GM20000 (cell line): ENCODE results near the gene BRI3.

Experiments used
- DNase-seq: peaks from one replicate; pipeline ENCODE4 v3.0.0; 2012; ENCODE audit warnings: low spot score
- TF ChIP-seq, protein P1 (sequence below): IDR thresholded peaks from 2 replicates; pipeline ENCODE4 v1.5.1; 2012; ENCODE audit warnings: mild to moderate bottlenecking, control low read depth; ENCODE audit errors: extremely low read depth, missing control alignments

BRI3 gene

DNA sequence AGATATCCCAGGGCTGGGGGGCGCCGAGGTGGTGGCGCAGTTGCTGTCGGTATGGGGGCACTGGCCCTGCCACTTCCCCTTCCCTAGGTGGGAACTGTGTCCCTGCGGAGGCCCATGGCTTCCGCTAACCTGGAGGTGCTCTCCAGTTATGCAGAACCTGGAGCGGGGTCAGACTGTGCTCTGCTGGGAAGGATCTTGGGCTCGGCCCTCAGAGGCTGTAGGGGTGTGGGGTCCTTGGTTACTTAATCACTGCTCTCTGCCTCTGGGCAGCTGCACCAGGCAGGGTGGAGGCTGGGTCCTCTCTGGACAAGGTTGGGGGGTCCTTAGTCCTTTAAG is 2.4 kb downstream of the BRI3 start:
- DNase-seq, result no peak
- TF ChIP-seq, protein P1, sequence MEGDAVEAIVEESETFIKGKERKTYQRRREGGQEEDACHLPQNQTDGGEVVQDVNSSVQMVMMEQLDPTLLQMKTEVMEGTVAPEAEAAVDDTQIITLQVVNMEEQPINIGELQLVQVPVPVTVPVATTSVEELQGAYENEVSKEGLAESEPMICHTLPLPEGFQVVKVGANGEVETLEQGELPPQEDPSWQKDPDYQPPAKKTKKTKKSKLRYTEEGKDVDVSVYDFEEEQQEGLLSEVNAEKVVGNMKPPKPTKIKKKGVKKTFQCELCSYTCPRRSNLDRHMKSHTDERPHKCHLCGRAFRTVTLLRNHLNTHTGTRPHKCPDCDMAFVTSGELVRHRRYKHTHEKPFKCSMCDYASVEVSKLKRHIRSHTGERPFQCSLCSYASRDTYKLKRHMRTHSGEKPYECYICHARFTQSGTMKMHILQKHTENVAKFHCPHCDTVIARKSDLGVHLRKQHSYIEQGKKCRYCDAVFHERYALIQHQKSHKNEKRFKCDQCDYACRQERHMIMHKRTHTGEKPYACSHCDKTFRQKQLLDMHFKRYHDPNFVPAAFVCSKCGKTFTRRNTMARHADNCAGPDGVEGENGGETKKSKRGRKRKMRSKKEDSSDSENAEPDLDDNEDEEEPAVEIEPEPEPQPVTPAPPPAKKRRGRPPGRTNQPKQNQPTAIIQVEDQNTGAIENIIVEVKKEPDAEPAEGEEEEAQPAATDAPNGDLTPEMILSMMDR, result no peak

DNA sequence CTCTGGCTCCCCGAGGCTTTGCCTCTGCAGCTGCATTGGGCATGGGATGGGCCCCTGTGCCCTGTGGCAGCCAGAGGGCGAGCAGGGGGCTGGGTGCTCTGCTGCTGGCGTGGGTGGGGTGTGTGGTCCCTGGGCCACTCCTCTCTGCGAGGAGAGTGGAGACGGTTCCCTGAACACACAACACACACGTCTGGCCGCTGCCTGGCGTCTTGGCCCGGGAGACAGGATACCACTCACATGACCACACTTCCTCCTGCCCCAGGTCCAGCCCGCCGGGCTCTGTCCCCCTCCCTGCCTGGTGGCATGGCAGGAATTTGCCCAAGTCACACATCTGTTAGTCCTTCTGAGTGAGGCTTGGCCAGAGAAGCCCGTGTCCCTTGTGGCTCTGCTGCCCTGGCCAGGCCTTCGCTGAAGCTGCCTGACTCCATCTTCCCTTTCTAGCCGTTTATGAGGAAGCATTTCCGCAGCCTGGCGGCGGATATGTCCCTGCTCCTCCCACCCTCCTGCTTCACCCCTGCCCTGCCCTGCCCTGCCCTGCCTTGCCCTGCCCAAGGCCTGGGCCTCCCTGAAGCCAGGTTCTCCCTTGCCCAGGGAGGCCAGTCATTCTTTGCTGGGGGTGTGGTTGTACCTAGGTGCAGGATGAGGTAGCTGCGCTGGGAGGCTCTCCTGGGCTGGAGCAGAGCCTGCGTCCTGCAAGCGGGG is 3.0 kb downstream of the BRI3 start:
- no peak for DNase-seq
- TF ChIP-seq, protein P1, result no peak

DNA sequence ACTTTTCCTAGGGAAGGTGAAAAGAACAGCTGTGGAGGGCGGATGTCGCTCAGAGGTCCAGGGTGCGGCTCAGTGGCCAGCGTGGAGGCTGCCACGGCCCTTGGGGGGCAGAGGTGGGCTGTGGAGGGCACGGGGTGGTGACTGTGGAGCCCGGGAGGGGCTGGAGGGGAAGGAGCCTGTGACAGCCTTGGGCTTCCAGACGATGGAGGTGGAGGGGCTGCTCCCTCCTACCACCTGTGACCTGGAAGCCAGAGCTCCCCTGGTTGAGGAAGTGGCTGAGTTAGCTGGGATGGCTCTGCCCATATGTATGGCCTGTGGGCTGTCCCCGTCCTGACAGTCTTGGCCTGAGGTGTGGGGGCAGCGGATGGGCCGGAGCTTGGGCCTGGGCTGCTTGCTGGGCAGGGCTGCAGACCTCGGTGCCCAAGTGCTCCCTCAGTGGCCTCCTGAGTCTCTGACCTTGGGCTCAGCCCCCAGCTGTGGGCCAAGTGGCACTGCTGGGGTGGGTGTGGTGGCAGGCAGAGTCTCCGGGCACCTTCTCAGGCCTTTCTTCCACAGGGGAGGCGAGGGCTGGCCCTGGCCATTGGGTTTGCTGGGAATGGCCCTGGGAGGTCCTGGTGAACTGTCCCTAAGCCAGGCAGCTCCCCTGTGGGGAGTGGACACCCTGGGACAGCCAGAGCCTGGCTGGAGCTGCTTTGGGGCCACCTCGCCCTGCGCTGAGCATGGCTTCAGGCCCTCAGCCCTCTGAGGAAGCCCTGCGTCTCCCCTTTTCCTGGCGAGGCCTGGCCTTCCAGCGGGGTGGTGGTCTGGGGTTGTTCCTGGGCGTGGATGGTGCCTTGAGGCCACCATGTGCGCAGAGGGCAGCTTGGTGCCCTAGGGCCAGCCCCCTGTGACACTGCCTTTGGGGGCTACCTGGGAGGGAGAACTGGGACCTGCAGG is 3.9 kb downstream of the BRI3 start:
- TF ChIP-seq, protein P1, result no peak
- DNase-seq, result no peak

DNA sequence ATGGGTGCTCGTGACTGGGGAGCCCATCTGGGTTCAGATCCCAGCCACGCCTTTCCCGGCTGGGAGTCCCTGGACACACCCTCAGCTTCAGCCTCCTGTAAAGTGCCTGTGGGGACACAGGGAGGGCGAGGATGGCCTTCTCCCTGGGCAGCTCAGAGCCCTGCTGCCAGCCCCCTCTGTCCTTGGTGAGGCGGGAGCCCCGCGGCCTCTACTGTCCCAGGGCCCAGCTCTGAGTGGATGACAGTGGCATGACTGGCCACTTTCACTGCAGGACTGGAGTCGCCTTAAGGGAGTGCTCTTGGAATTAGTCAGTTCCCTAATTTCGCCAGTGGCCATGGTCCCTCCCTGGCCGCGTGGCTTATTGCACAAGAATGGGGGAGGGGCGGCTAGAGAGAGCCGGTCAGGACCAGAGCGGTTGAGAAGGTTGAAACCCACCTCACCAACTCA is 4.6 kb downstream of the BRI3 start:
- DNase-seq, result no peak
- TF ChIP-seq, protein P1, result no peak

DNA sequence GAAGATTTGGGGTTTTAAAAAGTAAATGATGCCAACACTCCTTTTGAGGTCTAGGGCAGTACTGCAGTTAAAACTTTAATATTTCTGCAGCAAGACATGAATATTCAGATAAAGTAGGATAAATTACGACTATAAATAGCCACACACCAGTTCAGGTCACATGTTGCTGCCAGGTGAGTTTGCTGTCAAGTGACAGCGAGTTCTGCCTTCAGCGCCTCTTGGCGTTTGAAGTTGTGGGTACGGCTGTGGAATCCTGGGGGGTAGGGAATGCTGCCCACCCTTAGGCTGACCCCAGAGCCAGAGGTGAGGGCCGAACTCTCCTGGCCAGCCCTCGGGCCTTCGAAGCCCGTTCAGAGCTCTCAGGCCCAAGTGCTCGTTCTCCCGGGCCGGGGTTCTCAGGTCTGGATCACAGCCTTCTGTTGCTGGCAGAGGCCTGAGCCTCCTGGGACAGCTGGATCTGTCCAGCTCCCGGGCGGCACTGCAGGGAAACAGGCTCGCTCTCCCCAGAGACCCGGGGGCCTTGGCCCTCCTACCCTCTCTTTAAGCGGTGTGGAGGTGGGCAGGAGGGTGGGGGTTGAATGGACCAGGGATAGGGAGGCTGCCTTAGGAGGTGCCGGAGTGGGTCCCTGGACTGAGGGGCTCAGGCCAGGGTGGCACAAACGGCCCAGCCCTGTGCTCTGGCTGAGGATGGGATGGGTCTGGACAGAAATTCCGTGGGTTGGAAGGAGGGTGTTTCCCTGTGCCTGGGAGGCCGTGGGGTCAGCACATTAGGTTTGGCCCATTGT is 5.4 kb downstream of the BRI3 start:
- TF ChIP-seq, protein P1, result no peak
- DNase-seq, result no peak

DNA sequence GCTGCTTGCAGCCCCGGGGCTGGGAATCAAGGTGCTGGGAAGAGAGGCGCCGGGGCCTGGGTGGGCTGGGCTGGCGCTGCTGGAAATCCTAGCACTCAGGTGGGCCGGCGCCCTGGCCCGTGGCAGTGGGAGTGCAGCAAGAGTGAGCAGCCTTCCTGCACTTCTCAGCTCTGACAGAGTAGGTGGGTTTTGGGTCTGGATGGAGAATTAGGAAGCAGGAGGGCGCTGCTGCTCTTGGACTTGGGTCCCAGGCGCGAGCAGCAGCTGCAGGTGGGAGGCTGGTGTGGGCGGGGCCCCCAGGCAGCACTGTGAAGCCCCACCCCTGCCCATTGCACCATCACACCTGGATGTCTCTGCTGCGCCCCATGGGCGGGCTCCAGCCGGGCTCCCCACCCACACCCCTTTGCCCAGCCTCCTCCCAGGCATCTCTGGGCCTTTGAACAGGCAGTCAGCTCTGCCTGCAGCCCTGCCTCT is 6.0 kb downstream of the BRI3 start:
- TF ChIP-seq, protein P1, result no peak
- no peak for DNase-seq
